GM23338 (cell line): ENCODE measurements around the gene ZCCHC9. TPM values are rescaled to one million over a fixed set of nuclear protein-coding genes. Genes with fewer than 3 reads are reported as not detected.
A peak's percentile ranks its signal among the peaks of the same experiment; 100 is the strongest.

Experiments used
- ATAC-seq: fragments of 200-7000 bp; cut with Tn5 transposase; 3 replicates; pipeline ENCODE4 v1.9.1; 2020
- DNase-seq: peaks from one replicate; pipeline ENCODE4 v3.0.0-alpha.2; 2015; ENCODE audit warnings: low spot score
- H2AFZ ChIP-seq: fragments of 200-600 bp; sonication (generic); 2 replicates; pipeline ENCODE4 v1.8.0; 2016; ENCODE audit warnings: antibody characterized with exemption, mild to moderate bottlenecking, moderate library complexity
- H3F3A ChIP-seq: fragments of 200-600 bp; sonication (generic); replicated peaks from 2 replicates; pipeline ENCODE4 v1.8.0; 2017; ENCODE audit warnings: antibody characterized with exemption, mixed run types, low read depth
- H3K27ac ChIP-seq: fragments of 200-600 bp; sonication (generic); 2 replicates; pipeline ENCODE4 v1.6.1; 2016; ENCODE audit warnings: low read depth
- H3K27me3 ChIP-seq: fragments of 200-600 bp; sonication (generic); 2 replicates; pipeline ENCODE4 v1.8.0; 2016; ENCODE audit warnings: mild to moderate bottlenecking, mixed run types, moderate library complexity; ENCODE audit not compliant: insufficient read depth
- H3K36me3 ChIP-seq: fragments of 200-600 bp; sonication (generic); 2 replicates; pipeline ENCODE4 v1.8.0; 2016; ENCODE audit warnings: mild to moderate bottlenecking; ENCODE audit not compliant: insufficient read depth
- H3K4me1 ChIP-seq: fragments of 200-600 bp; sonication (generic); 2 replicates; pipeline ENCODE4 v1.8.0; 2016; ENCODE audit warnings: mild to moderate bottlenecking, moderate library complexity; ENCODE audit not compliant: insufficient read depth
- H3K4me2 ChIP-seq: fragments of 200-600 bp; sonication (generic); 2 replicates; pipeline ENCODE4 v1.7.1; 2017; ENCODE audit warnings: mixed run types
- H3K4me3 ChIP-seq: fragments of 200-600 bp; sonication (generic); 2 replicates; pipeline ENCODE4 v1.6.1; 2016; ENCODE audit warnings: mixed run types
- H3K79me2 ChIP-seq: fragments of 200-600 bp; sonication (generic); replicated peaks from 2 replicates; pipeline ENCODE4 v1.8.0; 2017; ENCODE audit warnings: mild to moderate bottlenecking; ENCODE audit not compliant: insufficient read depth
- H3K9me2 ChIP-seq: fragments of 200-600 bp; sonication (generic); 2 replicates; pipeline ENCODE4 v1.8.0; 2017; ENCODE audit not compliant: insufficient read depth
- H4K20me1 ChIP-seq: fragments of 200-600 bp; sonication (generic); replicated peaks from 2 replicates; pipeline ENCODE4 v1.8.0; 2017; ENCODE audit warnings: mild to moderate bottlenecking; ENCODE audit not compliant: insufficient read depth
- H3K27ac Mint-ChIP-seq: 2 replicates; pipeline ENCODE4 v1.8.0; 2020; ENCODE audit warnings: inconsistent platforms, mild to moderate bottlenecking, moderate library complexity, mixed read lengths
- H3K27me3 Mint-ChIP-seq: 3 replicates; pipeline ENCODE4 v1.8.0; 2022; ENCODE audit warnings: low read depth, mild to moderate bottlenecking, moderate library complexity, mixed read lengths, inconsistent platforms; ENCODE audit not compliant: insufficient read depth, poor library complexity
- H3K36me3 Mint-ChIP-seq: 3 replicates; pipeline ENCODE4 v1.8.0; 2021; ENCODE audit warnings: low read depth, mild to moderate bottlenecking, inconsistent platforms, moderate library complexity, mixed read lengths
- H3K4me1 Mint-ChIP-seq: 3 replicates; pipeline ENCODE4 v1.8.0; 2020; ENCODE audit warnings: mild to moderate bottlenecking, inconsistent platforms, mixed read lengths
- H3K4me3 Mint-ChIP-seq: 3 replicates; pipeline ENCODE4 v1.8.0; 2021; ENCODE audit warnings: moderate library complexity, mild to moderate bottlenecking, inconsistent platforms, mixed read lengths
- H3K9me3 Mint-ChIP-seq: 3 replicates; pipeline ENCODE4 v1.8.0; 2020; ENCODE audit warnings: moderate library complexity, mild to moderate bottlenecking, inconsistent platforms, mixed read lengths
- CREB1 ChIP-seq: fragments of 250-450 bp; sonication (Bioruptor Pico); IDR thresholded peaks from 2 replicates; pipeline ENCODE4 v1.5.0; 2020; ENCODE audit warnings: low read depth, mild to moderate bottlenecking, moderate library complexity
- EZH2 ChIP-seq: fragments of 200-600 bp; sonication (generic); IDR thresholded peaks from one replicate; pipeline ENCODE4 v1.8.0; 2017; ENCODE audit warnings: antibody characterized with exemption, mild to moderate bottlenecking, low read depth; ENCODE audit not compliant: unreplicated experiment
- EZH2phosphoT487 ChIP-seq: fragments of 200-600 bp; sonication (generic); IDR thresholded peaks from one replicate; pipeline ENCODE4 v1.8.1; 2018; ENCODE audit warnings: antibody characterized with exemption; ENCODE audit not compliant: unreplicated experiment
- JUNB ChIP-seq: IDR thresholded peaks from one replicate; pipeline ENCODE4 v1.6.1; 2016; ENCODE audit warnings: antibody characterized with exemption; ENCODE audit not compliant: unreplicated experiment
- NANOG ChIP-seq: IDR thresholded peaks from 2 replicates; pipeline ENCODE4 v1.6.1; 2016; ENCODE audit warnings: antibody characterized with exemption, borderline replicate concordance
- POLR2AphosphoS5 ChIP-seq: IDR thresholded peaks from 2 replicates; pipeline ENCODE4 v1.6.1; 2016; ENCODE audit warnings: antibody characterized with exemption, low read depth
- STAT1 ChIP-seq: IDR thresholded peaks from one replicate; pipeline ENCODE4 v1.6.1; 2016; ENCODE audit warnings: antibody characterized with exemption; ENCODE audit not compliant: unreplicated experiment
- ZNF114 ChIP-seq: fragments of 250-450 bp; sonication (Bioruptor Pico); IDR thresholded peaks from 2 replicates; pipeline ENCODE4 v1.5.0; 2020; ENCODE audit warnings: mild to moderate bottlenecking, moderate library complexity
- ZNF331 ChIP-seq: fragments of 250-450 bp; sonication (Bioruptor Pico); IDR thresholded peaks from 2 replicates; pipeline ENCODE4 v1.5.0; 2020; ENCODE audit warnings: low read depth, mild to moderate bottlenecking, moderate library complexity
- polyA plus RNA-seq: library from polyadenylated mRNA; unstranded; fragments of >200 nt; fragmentation: Nextera tagmentation; extraction: Ambion mirVana; gene quantifications from 2 replicates; pipeline ENCODE4 v1.2.1, GENCODE V29; 2016
- total RNA-seq: library from RNA; depleted of rRNA; stranded (reverse); fragments of >200 nt; shearing (Covaris generic); gene quantifications from 2 replicates; pipeline ENCODE4 v1.2.3, GENCODE V29; 2014
- TF ChIP-seq, protein P1 (sequence below): fragments of 250-450 bp; sonication (Bioruptor Pico); IDR thresholded peaks from 2 replicates; pipeline ENCODE4 v1.5.0; 2020; ENCODE audit warnings: mild to moderate bottlenecking, moderate library complexity
- TF ChIP-seq, protein P2 (sequence below): IDR thresholded peaks from one replicate; pipeline ENCODE4 v1.6.1; 2018; ENCODE audit warnings: antibody characterized with exemption; ENCODE audit not compliant: unreplicated experiment
- TF ChIP-seq, protein P3 (sequence below), 2 experiments: fragments of 200-600 bp in 1 of 2; sonication (generic) in 1 of 2; conservative IDR thresholded peaks; 2 replicates each; pipeline versions ENCODE4 v1.5.1 to v1.6.1; 2016 to 2017; ENCODE audit warnings: antibody characterized with exemption in 2 of 2, low read depth in 2 of 2, mild to moderate bottlenecking in 2 of 2, moderate library complexity in 1 of 2
- TF ChIP-seq, protein P4 (sequence below): IDR thresholded peaks from 2 replicates; pipeline ENCODE4 v1.6.1; 2016; ENCODE audit warnings: antibody characterized with exemption

ZCCHC9 gene
- total and polyA plus RNA-seq, 2 experiments from 2014 or later = 31.1 to 48.7 TPM

DNA sequence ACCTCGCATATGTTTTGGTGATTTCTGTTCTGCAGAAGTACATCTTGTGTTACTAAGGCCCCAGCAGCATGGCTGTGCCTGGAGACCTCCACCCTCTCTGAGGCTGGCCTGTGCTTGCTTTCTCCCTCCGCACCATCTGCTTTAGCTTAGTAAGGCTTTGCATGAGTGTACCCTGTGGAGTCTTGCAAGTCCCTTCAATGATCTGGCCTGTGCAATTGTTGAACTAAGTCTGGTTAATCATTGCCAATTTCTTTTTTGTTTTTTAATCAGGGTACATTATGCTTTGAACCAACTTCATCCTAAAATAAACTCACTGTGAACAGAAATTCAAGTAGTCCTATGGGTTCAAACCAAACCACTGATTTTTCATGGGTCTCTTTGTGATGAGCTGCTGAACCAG lies 60.2 kb downstream of the ZCCHC9 start:
- Histone ChIP-seq H3K36me3 (no peaks in the 10 kb centered on the region), H3K79me2 (no peaks in the 10 kb centered on the region), H3K4me1 (peaks cover 15% of the 10 kb centered on the region; the same call in 1 of the 2 replicates), H3K4me3 (no peak overlapping the region), H4K20me1 (no peaks in the 10 kb centered on the region), H3K27ac (no peak overlapping the region), H3K4me2 (no peak overlapping the region), H2AFZ (peak overlapping the region; percentile 86; the same call in 1 of the 2 replicates), H3F3A (no peaks in the 10 kb centered on the region), H3K9me2 (no peaks in the 10 kb centered on the region), H3K27me3 (no peaks in the 10 kb centered on the region)
- no peaks in the 10 kb centered on the region for H3K36me3 Mint-ChIP-seq
- no peak for ATAC-seq
- H3K4me3 Mint-ChIP-seq = no peak overlapping the region
- DNase-seq = no peak
- no peak overlapping the region for H3K27ac Mint-ChIP-seq
- H3K27me3 Mint-ChIP-seq = peaks cover 2% of the 10 kb centered on the region
- no peak for TF ChIP-seq STAT1
- TF ChIP-seq EZH2 = no peak
- no peak for TF ChIP-seq JUNB
- TF ChIP-seq NANOG = no peak
- TF ChIP-seq, protein P1, sequence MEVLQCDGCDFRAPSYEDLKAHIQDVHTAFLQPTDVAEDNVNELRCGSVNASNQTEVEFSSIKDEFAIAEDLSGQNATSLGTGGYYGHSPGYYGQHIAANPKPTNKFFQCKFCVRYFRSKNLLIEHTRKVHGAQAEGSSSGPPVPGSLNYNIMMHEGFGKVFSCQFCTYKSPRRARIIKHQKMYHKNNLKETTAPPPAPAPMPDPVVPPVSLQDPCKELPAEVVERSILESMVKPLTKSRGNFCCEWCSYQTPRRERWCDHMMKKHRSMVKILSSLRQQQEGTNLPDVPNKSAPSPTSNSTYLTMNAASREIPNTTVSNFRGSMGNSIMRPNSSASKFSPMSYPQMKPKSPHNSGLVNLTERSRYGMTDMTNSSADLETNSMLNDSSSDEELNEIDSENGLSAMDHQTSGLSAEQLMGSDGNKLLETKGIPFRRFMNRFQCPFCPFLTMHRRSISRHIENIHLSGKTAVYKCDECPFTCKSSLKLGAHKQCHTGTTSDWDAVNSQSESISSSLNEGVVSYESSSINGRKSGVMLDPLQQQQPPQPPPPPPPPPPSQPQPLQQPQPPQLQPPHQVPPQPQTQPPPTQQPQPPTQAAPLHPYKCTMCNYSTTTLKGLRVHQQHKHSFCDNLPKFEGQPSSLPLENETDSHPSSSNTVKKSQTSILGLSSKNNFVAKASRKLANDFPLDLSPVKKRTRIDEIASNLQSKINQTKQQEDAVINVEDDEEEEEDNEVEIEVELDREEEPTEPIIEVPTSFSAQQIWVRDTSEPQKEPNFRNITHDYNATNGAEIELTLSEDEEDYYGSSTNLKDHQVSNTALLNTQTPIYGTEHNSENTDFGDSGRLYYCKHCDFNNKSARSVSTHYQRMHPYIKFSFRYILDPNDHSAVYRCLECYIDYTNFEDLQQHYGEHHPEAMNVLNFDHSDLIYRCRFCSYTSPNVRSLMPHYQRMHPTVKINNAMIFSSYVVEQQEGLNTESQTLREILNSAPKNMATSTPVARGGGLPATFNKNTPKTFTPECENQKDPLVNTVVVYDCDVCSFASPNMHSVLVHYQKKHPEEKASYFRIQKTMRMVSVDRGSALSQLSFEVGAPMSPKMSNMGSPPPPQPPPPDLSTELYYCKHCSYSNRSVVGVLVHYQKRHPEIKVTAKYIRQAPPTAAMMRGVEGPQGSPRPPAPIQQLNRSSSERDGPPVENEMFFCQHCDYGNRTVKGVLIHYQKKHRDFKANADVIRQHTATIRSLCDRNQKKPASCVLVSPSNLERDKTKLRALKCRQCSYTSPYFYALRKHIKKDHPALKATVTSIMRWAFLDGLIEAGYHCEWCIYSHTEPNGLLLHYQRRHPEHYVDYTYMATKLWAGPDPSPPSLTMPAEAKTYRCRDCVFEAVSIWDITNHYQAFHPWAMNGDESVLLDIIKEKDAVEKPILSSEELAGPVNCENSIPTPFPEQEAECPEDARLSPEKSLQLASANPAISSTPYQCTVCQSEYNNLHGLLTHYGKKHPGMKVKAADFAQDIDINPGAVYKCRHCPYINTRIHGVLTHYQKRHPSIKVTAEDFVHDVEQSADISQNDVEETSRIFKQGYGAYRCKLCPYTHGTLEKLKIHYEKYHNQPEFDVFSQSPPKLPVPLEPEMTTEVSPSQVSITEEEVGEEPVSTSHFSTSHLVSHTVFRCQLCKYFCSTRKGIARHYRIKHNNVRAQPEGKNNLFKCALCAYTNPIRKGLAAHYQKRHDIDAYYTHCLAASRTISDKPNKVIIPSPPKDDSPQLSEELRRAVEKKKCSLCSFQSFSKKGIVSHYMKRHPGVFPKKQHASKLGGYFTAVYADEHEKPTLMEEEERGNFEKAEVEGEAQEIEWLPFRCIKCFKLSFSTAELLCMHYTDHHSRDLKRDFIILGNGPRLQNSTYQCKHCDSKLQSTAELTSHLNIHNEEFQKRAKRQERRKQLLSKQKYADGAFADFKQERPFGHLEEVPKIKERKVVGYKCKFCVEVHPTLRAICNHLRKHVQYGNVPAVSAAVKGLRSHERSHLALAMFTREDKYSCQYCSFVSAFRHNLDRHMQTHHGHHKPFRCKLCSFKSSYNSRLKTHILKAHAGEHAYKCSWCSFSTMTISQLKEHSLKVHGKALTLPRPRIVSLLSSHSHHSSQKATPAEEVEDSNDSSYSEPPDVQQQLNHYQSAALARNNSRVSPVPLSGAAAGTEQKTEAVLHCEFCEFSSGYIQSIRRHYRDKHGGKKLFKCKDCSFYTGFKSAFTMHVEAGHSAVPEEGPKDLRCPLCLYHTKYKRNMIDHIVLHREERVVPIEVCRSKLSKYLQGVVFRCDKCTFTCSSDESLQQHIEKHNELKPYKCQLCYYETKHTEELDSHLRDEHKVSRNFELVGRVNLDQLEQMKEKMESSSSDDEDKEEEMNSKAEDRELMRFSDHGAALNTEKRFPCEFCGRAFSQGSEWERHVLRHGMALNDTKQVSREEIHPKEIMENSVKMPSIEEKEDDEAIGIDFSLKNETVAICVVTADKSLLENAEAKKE (CRISPR knock-in tag) = no peak
- TF ChIP-seq, protein P2, sequence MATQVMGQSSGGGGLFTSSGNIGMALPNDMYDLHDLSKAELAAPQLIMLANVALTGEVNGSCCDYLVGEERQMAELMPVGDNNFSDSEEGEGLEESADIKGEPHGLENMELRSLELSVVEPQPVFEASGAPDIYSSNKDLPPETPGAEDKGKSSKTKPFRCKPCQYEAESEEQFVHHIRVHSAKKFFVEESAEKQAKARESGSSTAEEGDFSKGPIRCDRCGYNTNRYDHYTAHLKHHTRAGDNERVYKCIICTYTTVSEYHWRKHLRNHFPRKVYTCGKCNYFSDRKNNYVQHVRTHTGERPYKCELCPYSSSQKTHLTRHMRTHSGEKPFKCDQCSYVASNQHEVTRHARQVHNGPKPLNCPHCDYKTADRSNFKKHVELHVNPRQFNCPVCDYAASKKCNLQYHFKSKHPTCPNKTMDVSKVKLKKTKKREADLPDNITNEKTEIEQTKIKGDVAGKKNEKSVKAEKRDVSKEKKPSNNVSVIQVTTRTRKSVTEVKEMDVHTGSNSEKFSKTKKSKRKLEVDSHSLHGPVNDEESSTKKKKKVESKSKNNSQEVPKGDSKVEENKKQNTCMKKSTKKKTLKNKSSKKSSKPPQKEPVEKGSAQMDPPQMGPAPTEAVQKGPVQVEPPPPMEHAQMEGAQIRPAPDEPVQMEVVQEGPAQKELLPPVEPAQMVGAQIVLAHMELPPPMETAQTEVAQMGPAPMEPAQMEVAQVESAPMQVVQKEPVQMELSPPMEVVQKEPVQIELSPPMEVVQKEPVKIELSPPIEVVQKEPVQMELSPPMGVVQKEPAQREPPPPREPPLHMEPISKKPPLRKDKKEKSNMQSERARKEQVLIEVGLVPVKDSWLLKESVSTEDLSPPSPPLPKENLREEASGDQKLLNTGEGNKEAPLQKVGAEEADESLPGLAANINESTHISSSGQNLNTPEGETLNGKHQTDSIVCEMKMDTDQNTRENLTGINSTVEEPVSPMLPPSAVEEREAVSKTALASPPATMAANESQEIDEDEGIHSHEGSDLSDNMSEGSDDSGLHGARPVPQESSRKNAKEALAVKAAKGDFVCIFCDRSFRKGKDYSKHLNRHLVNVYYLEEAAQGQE = no peak
- no peak for TF ChIP-seq ZNF114 (CRISPR knock-in tag)
- TF ChIP-seq, protein P3, sequence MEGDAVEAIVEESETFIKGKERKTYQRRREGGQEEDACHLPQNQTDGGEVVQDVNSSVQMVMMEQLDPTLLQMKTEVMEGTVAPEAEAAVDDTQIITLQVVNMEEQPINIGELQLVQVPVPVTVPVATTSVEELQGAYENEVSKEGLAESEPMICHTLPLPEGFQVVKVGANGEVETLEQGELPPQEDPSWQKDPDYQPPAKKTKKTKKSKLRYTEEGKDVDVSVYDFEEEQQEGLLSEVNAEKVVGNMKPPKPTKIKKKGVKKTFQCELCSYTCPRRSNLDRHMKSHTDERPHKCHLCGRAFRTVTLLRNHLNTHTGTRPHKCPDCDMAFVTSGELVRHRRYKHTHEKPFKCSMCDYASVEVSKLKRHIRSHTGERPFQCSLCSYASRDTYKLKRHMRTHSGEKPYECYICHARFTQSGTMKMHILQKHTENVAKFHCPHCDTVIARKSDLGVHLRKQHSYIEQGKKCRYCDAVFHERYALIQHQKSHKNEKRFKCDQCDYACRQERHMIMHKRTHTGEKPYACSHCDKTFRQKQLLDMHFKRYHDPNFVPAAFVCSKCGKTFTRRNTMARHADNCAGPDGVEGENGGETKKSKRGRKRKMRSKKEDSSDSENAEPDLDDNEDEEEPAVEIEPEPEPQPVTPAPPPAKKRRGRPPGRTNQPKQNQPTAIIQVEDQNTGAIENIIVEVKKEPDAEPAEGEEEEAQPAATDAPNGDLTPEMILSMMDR (conservative IDR thresholded peaks at IDR 0.05; ENCODE audit: low read depth in 2 of 2) = no peak
- no peak for TF ChIP-seq ZNF331
- TF ChIP-seq, protein P4, sequence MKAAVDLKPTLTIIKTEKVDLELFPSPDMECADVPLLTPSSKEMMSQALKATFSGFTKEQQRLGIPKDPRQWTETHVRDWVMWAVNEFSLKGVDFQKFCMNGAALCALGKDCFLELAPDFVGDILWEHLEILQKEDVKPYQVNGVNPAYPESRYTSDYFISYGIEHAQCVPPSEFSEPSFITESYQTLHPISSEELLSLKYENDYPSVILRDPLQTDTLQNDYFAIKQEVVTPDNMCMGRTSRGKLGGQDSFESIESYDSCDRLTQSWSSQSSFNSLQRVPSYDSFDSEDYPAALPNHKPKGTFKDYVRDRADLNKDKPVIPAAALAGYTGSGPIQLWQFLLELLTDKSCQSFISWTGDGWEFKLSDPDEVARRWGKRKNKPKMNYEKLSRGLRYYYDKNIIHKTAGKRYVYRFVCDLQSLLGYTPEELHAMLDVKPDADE = no peak
- no peak for TF ChIP-seq CREB1 (CRISPR knock-in tag)
- no peak for TF ChIP-seq POLR2AphosphoS5
- no peak for TF ChIP-seq EZH2phosphoT487
- no peaks in the 10 kb centered on the region for H3K9me3 Mint-ChIP-seq
- peaks cover 8% of the 10 kb centered on the region for H3K4me1 Mint-ChIP-seq
